CD4-positive, alpha-beta T cell treated with Interleukin-4 for 4 hours (primary cell): ENCODE data around the gene RGS13.
"Not testable (repeated sequence)": the region's sequence is repeated elsewhere in the genome, so short reads cannot be mapped to it uniquely, and the experiment has no call there.

Experiments
- DNase-seq: peaks from one replicate; pipeline ENCODE4 v3.0.0-alpha.2; 2020

Gene RGS13

DNA sequence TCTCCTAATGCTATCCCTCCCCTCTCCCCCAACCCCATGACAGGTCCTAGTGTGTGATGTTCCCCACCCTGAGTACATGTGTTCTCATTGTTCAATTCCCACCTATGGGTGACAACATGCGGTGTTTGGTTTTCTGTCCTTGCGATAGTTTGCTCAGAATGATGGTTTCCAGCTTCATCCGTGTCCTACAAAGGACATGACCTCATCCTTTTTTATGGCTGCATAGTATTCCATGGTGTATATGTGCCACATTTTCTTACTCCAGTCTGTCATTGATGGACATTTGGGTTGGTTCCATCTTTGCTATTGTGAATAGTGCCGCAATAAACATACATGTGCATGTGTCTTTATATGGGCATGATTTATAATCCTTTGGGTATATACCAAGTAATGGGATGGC, 47.1 kb downstream of the RGS13 start:
- not testable (repeated sequence) for DNase-seq

DNA sequence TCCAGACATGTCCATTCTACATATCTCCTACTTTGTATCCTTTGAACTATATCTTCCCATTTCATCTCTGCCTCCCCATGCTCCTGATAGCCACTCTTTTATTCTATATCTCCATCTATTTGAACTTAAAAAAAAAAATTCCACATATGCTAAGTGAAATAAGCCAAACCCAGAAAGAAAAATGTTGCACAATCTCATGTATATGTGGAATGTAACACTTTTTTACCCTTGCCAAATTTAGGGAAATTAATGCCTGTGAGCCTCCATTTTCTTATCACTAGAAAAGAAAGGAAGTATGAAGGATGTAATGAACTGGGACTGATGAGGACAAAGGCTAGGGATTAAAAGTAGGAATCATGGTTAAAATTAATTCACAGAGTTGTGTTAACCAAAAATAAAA, 53.5 kb downstream of the RGS13 start:
- no peak for DNase-seq

- DNase-seq: no peak
These were observed 55.1 kb downstream of the RGS13 start for GRCh38 chr1:192691041-192691440.

GRCh38 chr1:192696082-192696481, 60.1 kb downstream of the RGS13 start:
- no peak for DNase-seq

DNA sequence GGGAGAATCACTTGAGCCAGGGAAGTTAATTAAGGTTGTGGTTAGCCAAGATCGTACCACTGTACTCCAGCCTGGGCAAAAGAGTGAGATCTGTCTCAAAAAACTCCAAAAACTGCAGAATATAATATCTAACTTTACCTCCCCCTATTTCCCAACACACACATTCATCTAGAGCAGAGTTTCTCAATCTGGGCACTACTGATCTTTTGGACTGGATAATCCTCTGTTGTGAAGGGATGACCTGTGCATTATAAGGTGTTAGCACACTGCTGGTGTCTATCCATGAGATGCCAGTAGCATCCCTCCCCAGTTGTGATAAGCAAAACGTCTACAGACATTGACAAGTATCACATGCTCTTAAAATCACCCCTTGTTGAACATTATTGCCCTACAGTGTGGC, 61.8 kb downstream of the RGS13 start:
- DNase-seq: no peak

- DNase-seq: no peak
These were observed 62.8 kb downstream of the RGS13 start for GRCh38 chr1:192698731-192699130.

GRCh38 chr1:192700834-192701271, 64.9 kb downstream of the RGS13 start:
- DNase-seq: no peak

GRCh38 chr1:192702212-192702902, 66.4 kb downstream of the RGS13 start:
- DNase-seq: peak; percentile 2

GRCh38 chr1:192703283-192704206, 67.6 kb downstream of the RGS13 start:
- DNase-seq: no peak

DNA sequence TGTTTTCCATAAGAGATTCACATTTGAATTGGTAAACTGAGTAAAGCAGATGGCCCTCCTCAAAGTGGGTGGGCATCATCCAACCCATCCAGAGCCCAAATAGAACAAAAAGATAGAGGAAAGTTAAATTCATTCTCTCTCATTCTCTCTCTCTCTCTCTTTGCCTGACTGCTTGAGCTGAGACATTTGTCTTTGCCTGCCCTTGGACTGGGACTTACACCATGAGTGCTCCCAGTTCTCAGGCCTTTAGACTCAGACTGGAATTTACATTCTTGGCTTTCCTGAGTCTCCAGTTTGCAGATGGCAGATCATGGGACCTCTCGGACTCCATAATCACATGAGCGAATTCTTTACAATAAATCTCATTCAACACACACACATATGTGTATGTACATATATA, 69.6 kb downstream of the RGS13 start:
- DNase-seq: no peak

DNA sequence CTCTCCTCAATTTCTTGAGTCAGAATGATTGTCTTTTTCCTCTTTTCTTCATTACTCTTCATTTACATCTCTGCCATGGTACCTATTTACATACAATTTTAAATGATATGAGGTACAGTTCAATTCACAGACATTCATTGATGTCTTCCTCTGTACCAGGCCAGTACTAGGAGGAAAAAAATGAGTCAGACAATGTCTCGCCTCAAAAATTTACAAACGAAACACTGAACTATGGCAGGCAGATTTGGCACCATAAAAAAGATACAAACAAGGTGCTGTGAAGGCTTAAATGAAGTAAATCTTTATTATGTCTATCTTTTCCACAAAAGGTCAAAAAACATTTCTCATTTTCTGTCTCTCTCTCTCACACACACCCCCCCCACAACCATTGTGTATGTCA, 71.0 kb downstream of the RGS13 start:
- DNase-seq: no peak

- DNase-seq: no peak
These were observed 72.1 kb downstream of the RGS13 start for GRCh38 chr1:192707978-192708547.

DNA sequence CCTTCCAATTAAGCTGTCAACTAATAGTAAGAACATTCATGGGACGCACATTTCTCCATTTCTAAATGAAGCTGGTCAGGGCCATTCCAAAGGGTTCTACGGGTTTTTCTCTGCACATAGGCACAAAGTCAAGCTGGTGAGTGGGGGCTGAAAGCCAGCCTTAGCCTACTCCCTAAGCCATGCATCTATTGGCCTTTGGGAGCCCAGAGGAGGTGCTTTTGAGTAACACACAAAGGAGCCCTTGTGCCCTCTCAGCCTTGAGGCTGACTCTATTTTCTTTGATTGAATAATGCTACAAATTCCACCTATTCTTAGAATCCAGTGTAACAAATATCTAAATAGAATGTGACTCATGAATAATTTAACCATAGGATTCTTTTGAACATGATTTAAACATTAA, 73.6 kb downstream of the RGS13 start:
- no peak for DNase-seq
